Measurements from ENCODE around the gene MAP3K5. TPM values are rescaled to one million over a fixed set of nuclear protein-coding genes. Genes with fewer than 3 reads are reported as not detected.

MAP3K5 gene
- total RNA-seq, 1 donor from 2014 or later: 1.7 TPM

DNA sequence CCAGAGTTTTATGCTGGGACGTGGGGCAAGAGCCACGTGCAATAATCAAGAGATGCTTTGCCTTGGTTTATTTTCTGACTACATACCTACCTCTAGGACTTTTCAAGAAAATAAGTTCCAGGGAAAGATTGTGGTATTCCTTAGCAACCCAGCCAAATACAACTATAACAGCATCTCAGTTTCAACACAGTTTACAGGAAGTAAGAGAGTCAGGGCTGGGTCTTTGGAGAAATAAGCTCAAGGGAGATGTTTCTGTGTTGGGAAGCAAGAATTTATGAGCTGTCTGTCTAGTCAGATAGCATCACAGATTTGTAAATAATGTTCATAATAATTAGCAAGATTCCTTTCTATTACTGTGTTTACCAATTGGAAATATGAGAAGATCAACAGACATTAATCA lies 35.1 kb downstream of the MAP3K5 start:
- H3K36me3 ChIP-seq (ENCODE audit: insufficient read depth, low read length): no peaks in the 10 kb centered on the region
- FAIRE-seq (no peak), DNase-seq (ENCODE audit: low read depth) (no peak)
- H3K4me1 ChIP-seq (ENCODE audit: insufficient read depth, low read length): peaks cover 4% of the 10 kb centered on the region
- Mint-ChIP-seq H3K27ac (ENCODE audit: unreplicated experiment) (no peak overlapping the region), H3K36me3 (ENCODE audit: low read depth, unreplicated experiment) (no peaks in the 10 kb centered on the region), H3K4me1 (ENCODE audit: low read depth, unreplicated experiment) (peaks cover 9% of the 10 kb centered on the region), H3K9me3 (ENCODE audit: unreplicated experiment) (peaks cover 4% of the 10 kb centered on the region), H3K4me3 (ENCODE audit: unreplicated experiment) (no peak overlapping the region), H3K27me3 (ENCODE audit: low read depth, unreplicated experiment) (no peaks in the 10 kb centered on the region)
- H3K4me2 ChIP-seq (ENCODE audit: low read length): no peak overlapping the region
- H3K27ac ChIP-seq (ENCODE audit: low read depth, low read length): no peak overlapping the region
- H3K9me3 ChIP-seq (ENCODE audit: insufficient read depth, low read depth, low read length): no peaks in the 10 kb centered on the region
- peaks cover 12% of the 10 kb centered on the region for H3K79me2 ChIP-seq (ENCODE audit: insufficient read depth, low read length)
- no peak overlapping the region for H3K9ac ChIP-seq (ENCODE audit: low read length)
- no peaks in the 10 kb centered on the region for H3K27me3 ChIP-seq (ENCODE audit: insufficient read depth, low read length)
- TF ChIP-seq, protein P1, sequence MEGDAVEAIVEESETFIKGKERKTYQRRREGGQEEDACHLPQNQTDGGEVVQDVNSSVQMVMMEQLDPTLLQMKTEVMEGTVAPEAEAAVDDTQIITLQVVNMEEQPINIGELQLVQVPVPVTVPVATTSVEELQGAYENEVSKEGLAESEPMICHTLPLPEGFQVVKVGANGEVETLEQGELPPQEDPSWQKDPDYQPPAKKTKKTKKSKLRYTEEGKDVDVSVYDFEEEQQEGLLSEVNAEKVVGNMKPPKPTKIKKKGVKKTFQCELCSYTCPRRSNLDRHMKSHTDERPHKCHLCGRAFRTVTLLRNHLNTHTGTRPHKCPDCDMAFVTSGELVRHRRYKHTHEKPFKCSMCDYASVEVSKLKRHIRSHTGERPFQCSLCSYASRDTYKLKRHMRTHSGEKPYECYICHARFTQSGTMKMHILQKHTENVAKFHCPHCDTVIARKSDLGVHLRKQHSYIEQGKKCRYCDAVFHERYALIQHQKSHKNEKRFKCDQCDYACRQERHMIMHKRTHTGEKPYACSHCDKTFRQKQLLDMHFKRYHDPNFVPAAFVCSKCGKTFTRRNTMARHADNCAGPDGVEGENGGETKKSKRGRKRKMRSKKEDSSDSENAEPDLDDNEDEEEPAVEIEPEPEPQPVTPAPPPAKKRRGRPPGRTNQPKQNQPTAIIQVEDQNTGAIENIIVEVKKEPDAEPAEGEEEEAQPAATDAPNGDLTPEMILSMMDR (IDR thresholded peaks at IDR 0.05; ENCODE audit: insufficient read depth, low read depth, low read length): no peak
- TF ChIP-seq EZH2 (IDR thresholded peaks at IDR 0.05; ENCODE audit: insufficient read depth, low read length): no peak
- no peak overlapping the region for H2AFZ ChIP-seq (ENCODE audit: low read depth, low read length)
- H4K20me1 ChIP-seq (ENCODE audit: insufficient read depth, low read length): peaks cover 27% of the 10 kb centered on the region
- H3K4me3 ChIP-seq (ENCODE audit: insufficient read depth, low read depth, low read length): no peak overlapping the region

DNA sequence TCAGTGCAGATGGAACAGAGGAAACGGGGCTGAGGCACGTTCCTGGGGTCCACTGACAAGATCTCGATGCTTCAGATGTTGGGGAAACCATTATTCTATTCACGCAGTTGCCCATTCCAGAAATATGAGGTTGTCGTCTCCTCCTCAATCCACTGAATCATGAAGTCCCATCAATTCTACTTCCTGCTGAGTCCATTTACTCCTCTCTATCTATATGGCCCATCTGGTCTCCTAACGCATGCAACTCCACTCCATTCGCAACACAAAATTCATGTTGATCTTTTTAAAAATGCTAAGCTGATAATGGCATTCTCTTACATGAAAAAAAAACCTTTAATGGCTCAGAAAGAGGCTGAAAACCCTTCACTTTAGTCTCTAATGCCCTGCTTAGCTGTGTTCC lies 37.5 kb downstream of the MAP3K5 start:
- Mint-ChIP-seq H3K4me1 (ENCODE audit: low read depth, unreplicated experiment) (peaks cover 3% of the 10 kb centered on the region), H3K4me3 (ENCODE audit: unreplicated experiment) (no peak overlapping the region), H3K27ac (ENCODE audit: unreplicated experiment) (no peak overlapping the region), H3K27me3 (ENCODE audit: low read depth, unreplicated experiment) (no peaks in the 10 kb centered on the region), H3K9me3 (ENCODE audit: unreplicated experiment) (peaks cover 4% of the 10 kb centered on the region), H3K36me3 (ENCODE audit: low read depth, unreplicated experiment) (no peaks in the 10 kb centered on the region)
- DNase-seq (ENCODE audit: low read depth) (no peak), FAIRE-seq (no peak)
- H3K79me2 ChIP-seq (ENCODE audit: insufficient read depth, low read length): peaks cover 4% of the 10 kb centered on the region
- no peak overlapping the region for H3K4me3 ChIP-seq (ENCODE audit: insufficient read depth, low read depth, low read length)
- no peaks in the 10 kb centered on the region for H3K4me1 ChIP-seq (ENCODE audit: insufficient read depth, low read length)
- H3K9ac ChIP-seq (ENCODE audit: low read length): no peak overlapping the region
- no peaks in the 10 kb centered on the region for H3K27me3 ChIP-seq (ENCODE audit: insufficient read depth, low read length)
- peaks cover 13% of the 10 kb centered on the region for H4K20me1 ChIP-seq (ENCODE audit: insufficient read depth, low read length)
- no peaks in the 10 kb centered on the region for H3K9me3 ChIP-seq (ENCODE audit: insufficient read depth, low read depth, low read length)
- no peak overlapping the region for H3K27ac ChIP-seq (ENCODE audit: low read depth, low read length)
- no peak overlapping the region for H2AFZ ChIP-seq (ENCODE audit: low read depth, low read length)
- H3K36me3 ChIP-seq (ENCODE audit: insufficient read depth, low read length): no peaks in the 10 kb centered on the region
- TF ChIP-seq, protein P1 (IDR thresholded peaks at IDR 0.05; ENCODE audit: insufficient read depth, low read depth, low read length): no peak
- TF ChIP-seq EZH2 (IDR thresholded peaks at IDR 0.05; ENCODE audit: insufficient read depth, low read length): no peak
- no peak overlapping the region for H3K4me2 ChIP-seq (ENCODE audit: low read length)

DNA sequence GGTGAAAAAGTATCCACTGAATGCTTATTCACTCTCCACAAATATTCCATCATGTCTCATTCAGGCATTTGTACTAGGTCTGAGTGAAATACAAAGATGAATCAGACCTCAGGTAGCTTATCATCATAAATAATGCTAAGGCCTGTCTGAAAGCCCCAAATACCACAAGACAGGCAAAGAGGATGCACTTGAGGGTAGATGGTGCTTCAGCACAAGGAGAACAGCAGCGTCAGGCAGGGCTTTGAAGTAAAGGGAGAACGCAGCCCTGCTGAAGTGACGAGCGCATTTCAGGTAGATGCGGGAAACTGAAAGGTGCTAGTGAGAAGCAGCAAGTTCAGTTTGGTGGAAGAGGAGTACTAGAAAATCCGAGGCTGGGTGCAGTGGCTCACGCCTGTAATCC lies 38.7 kb downstream of the MAP3K5 start:
- Mint-ChIP-seq H3K9me3 (ENCODE audit: unreplicated experiment) (peaks cover 4% of the 10 kb centered on the region), H3K36me3 (ENCODE audit: low read depth, unreplicated experiment) (no peaks in the 10 kb centered on the region)

More for the DNA sequence above, 38.7 kb downstream of the MAP3K5 start:
- Histone ChIP-seq H3K27ac (ENCODE audit: low read depth, low read length) (no peak overlapping the region), H3K4me2 (ENCODE audit: low read length) (no peak overlapping the region), H3K9ac (ENCODE audit: low read length) (no peak overlapping the region), H3K27me3 (ENCODE audit: insufficient read depth, low read length) (no peaks in the 10 kb centered on the region), H3K79me2 (ENCODE audit: insufficient read depth, low read length) (peaks cover 3% of the 10 kb centered on the region), H4K20me1 (ENCODE audit: insufficient read depth, low read length) (peaks cover 13% of the 10 kb centered on the region), H3K36me3 (ENCODE audit: insufficient read depth, low read length) (no peaks in the 10 kb centered on the region), H3K4me3 (ENCODE audit: insufficient read depth, low read depth, low read length) (no peak overlapping the region), H3K4me1 (ENCODE audit: insufficient read depth, low read length) (no peaks in the 10 kb centered on the region), H2AFZ (ENCODE audit: low read depth, low read length) (no peak overlapping the region), H3K9me3 (ENCODE audit: insufficient read depth, low read depth, low read length) (no peaks in the 10 kb centered on the region)
- no peak overlapping the region for H3K27ac Mint-ChIP-seq (ENCODE audit: unreplicated experiment)
- TF ChIP-seq, protein P1 (IDR thresholded peaks at IDR 0.05; ENCODE audit: insufficient read depth, low read depth, low read length): no peak
- no peak for TF ChIP-seq EZH2 (IDR thresholded peaks at IDR 0.05; ENCODE audit: insufficient read depth, low read length)
- FAIRE-seq (no peak), DNase-seq (ENCODE audit: low read depth) (no peak)
- H3K4me3 Mint-ChIP-seq (ENCODE audit: unreplicated experiment): no peak overlapping the region
- no peaks in the 10 kb centered on the region for H3K27me3 Mint-ChIP-seq (ENCODE audit: low read depth, unreplicated experiment)
- peaks cover 3% of the 10 kb centered on the region for H3K4me1 Mint-ChIP-seq (ENCODE audit: low read depth, unreplicated experiment)
